Stimulated activated CD4-positive, alpha-beta T cell treated with anti-CD3 and anti-CD28 coated beads, TNF-alpha, amount 100 ng/mL, for 4 hours (primary cell): ENCODE measurements around the gene ABHD3.
"Not testable (repeated sequence)": the region's sequence is repeated elsewhere in the genome, so short reads cannot be mapped to it uniquely, and the experiment has no call there.

Source experiments
- DNase-seq, 3 experiments: peaks; one replicate each; pipeline ENCODE4 v3.0.0-alpha.2; 2020; ENCODE audit warnings: low read depth in 3 of 3

The ABHD3 gene, protein sequence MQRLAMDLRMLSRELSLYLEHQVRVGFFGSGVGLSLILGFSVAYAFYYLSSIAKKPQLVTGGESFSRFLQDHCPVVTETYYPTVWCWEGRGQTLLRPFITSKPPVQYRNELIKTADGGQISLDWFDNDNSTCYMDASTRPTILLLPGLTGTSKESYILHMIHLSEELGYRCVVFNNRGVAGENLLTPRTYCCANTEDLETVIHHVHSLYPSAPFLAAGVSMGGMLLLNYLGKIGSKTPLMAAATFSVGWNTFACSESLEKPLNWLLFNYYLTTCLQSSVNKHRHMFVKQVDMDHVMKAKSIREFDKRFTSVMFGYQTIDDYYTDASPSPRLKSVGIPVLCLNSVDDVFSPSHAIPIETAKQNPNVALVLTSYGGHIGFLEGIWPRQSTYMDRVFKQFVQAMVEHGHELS

DNA sequence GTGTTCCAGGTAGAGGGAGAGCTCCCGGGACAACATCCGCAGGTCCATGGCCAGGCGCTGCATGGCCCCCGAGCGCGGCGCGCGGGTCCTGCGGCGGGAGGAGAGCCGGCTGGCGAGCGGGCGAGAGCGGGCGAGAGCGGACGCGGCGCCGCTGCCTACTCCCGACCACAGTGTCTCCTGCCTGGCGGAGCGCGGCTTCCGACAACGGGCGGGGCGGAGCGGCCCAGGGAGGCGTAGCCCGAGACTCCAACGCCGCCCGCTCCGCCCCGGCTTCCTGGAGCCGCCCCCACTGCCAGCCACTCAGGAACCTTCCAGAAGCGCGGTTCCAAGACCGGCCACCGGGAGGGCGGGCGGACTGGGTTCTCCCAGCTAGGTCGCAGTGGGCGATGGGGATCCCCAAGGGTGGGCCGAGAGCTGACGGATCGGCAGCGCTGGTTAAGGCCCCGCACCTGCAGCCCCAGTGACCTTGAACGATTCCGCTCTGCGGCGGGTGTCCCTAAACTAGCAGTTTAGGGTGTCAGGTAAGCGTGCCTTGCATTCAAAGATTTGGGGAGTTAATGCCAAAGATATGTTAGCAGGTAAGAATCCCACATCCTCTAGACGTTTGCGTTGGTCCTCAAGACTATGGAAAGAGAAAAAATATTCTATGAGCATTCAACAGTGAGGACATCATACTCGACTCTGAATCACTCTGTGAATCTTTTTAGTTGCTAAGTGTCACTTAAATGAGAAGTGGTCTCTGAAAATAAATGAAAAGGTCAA is at the start of gene ABHD3:
Gene ABHD3, minus strand, starts transcription at position 172 of the 762 bp plus-strand sequence. Its CDS starts 109 bp downstream, at position 63.
- peak; percentile 79 to 84 (median 81) for DNase-seq

DNA sequence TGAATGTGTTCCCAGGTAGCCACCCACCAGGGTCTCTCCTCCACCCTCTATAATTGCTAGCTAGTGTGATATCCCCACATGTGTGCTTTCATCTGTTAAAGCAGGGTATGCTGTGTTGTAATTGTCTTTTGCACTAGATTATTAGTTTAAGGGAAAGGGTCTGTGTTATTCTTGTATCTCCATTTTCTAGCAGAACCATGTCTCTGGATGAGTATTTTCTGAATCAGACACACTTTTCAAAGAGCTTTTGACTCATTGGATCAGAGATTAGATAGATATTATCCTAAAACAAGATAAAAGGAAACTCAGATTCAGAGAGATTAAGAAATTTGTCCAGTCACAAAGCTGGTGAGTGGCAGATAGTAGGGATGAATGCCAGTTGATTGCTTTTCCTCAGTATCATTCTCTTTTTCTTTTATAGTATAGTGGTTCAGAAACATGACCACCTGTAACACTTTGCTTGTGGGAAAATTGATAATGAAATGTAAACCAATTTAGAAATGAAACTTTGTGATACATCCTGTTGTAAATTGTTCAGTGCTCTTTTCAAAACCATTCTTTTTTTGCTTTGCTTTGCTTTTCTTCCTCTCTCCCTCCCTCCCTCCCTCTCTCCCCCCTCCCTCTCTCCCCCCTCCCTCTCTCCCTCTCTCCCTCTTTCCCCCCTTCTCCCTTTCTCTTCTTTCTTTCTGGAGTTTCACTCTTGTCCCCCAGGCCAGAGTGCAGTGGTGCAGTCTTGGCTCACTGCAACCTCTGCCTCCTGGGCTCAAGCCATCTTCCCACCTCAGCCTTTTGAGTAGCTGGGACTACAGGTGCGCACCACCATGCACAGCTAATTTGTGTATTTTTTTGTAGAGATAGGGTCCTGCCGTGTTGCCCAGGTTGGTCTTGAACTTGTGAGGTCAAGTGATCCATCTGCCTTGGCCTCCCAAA is 43.5 kb upstream of the ABHD3 start:
- DNase-seq, result no peak

DNA sequence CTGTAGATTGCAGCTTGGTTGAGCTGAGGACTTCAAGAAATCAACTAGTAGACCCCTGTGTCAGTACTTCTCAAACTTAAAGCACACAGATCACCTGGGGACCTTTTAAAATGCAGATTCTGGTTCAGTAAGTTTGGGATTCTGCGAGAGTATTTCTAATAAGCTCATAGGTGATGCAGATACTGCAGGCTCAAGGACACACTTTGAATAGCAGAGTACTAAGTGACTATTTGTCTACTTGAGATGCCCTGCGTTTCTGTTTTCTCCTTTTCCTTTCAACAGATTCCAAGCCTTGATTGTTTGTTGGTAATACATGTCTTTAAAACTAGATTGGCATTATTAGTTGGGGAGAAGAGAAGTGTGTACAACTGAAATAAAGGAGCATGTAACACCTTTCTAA is 42.7 kb upstream of the ABHD3 start:
- no peak for DNase-seq

- no peak for DNase-seq
Measured at GRCh38 chr18:21745231-21745630, 40.7 kb upstream of the ABHD3 start.

GRCh38 chr18:21743166-21743832 is 38.7 kb upstream of the ABHD3 start:
- DNase-seq, result no peak

DNA sequence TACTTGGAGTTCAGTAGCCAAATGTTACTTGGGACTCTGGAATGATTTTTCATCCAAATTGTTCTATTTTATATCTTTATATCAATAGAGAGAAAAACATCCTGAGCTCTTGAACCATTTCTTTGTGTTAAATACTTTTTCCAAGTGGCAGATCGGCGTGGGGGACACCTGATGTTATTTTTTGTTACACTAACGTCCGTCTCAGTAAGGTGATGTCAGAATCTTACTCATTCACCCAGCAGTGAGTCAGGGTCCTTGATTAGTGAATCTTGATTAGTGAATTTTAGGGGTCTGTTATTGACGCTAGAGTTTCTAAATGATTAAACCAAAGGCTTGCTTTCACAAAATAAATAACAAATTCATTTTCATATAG is 37.7 kb upstream of the ABHD3 start:
- DNase-seq, result no peak

- DNase-seq, result peak in 1 of 3 experiments; percentile 22
Measured at GRCh38 chr18:21741562-21742314, 37.2 kb upstream of the ABHD3 start.

- no peak for DNase-seq
Measured at GRCh38 chr18:21741312-21741561, 36.7 kb upstream of the ABHD3 start.

DNA sequence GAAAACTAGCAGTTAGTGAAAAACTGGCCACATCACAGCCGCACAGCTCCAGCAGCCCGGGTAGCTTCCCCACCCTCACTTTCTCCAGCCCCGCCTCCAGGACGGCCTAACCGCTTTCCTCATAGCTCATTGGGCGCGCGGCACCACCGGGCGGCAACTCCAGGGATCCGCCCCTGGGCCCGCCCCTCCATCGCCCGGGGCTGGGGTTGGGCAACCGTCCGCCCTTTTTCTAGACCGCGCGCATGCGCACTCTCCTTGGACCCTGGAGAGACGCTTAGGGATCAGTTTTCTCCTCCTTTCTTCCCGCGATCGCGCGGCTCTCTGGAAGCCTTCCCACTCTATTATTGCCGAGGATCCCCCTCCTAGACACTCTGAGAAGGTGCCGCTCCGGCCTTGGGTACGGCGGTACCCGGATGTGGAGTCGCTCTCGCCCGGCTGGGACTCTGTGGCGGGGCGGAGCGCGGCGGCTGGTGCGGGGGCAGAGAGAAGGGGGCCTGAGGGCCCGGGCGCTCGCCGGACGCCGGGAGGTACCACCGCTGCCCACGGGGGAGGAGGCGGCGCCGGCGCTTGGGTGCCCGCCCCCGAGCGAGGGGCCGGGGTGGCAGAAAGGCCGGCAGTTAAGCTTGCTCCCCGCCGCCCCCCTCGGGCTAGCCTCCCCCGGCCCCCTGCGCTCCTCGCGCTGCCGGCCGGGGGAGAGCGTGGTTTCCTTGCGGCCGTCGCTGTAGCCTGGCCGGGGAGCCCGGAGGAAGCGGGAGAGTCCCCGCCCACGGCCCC is 36.2 kb upstream of the ABHD3 start, which contains the start of gene MIB1:
Gene MIB1, plus strand, starts transcription at position 255 of the 774 bp plus-strand sequence. CDS start 792 bp downstream, outside the sequence.
- DNase-seq, result peak; percentile 97 to 98 (median 97)

- DNase-seq, result no peak
Measured at GRCh38 chr18:21739604-21740537, 35.3 kb upstream of the ABHD3 start.

DNA sequence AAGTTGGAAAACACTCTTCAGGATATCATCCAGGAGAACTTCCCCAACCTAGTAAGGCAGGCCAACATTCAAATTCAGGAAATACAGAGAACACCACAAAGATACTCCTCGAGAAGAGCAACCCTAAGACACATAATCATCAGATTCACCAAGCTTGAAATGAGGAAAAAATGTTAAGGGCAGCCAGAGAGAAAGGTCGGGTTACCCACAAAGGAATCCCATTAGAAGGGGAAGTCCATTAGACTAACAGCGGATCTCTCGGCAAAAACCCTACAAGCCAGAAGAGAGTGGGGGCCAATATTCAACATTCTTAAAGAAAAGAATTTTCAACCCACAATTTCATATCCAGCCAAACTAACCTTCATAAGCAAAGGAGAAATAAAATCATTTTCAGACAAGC is 32.4 kb upstream of the ABHD3 start:
- not testable (repeated sequence) for DNase-seq

DNA sequence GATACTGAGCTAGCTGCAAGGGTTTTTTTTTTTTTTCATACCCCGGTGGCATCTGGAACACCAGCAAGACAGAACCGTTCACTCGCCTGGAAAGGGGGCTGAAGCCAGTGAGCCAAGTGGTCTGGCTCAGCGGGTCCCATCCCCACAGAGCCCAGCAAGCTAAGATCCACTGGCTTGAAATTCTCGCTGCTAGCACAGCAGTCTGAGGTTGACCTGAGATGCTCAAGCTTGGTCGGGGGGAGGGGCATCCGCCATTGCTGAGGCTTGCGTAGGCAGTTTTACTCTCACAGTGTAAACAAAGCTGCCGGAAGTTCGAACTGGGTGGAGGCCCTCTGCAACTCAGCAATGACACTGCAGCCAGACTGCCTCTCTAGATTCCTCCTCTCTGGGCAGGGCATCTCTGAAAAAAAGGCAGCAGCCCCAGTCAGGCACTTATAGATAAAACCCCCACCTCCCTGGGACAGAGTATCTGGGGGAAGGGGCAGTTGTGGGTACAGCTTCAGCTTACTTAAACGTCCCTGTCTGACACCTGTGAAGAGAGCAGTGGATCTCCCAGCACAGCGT is 31.0 kb upstream of the ABHD3 start:
- DNase-seq, result no peak

DNA sequence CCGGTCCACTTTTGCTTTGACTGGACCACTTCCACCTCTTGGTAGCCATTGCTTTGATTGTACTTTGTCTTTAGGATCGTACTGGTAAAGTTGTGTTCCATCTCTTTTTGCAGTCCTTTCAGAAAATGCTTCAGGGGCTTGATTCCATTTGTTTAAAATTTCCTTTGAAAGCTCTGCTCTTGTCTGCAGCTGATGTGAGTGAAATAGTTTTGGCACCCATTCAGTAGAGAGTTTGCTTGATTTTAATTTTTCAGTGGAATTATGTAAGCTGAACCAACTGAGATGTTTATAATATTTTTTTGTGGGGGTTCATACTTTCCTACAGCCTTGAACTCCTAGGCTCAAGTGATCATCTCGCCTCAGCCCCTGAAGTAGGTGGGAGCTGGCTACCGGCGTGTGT is 28.4 kb upstream of the ABHD3 start:
- DNase-seq, result no peak

DNA sequence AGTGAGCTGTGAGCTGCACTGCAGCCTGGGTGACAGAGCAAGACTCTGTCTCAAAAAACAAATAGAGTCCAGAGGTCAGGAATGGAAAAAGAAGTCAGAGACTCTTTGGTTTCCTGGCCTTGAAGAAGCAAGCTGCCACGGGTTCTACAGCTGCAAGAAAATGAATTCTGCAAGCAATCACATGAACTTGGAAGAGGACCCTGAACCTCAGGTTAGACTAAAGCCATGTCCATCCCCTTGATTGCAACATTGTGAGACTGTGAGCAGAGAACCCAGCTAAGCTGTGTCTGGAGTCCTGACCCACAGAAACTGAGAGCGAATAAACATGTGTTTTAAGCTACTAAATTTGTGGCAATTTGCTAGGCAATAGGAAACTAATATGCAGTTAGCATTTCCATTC is 23.1 kb upstream of the ABHD3 start:
- no peak for DNase-seq

DNA sequence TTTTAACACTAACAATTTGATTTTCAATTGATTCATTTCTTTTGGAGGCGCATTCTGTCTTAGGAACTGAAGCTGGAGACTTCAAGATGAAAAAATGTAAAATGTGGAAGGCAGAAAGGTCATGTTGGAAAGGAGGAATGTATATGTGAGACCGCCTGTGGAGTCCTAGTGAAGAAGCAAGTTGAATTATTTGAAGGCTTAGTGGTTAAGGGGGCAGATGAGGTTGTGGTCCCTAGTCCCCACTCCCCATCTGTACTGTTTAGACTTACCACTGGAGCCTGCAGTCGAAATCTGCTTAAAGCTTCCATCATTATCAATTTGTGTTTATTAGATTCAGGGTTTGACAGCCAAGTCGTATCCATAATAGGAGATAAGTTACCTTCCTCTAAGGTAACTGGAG is 20.6 kb upstream of the ABHD3 start:
- no peak for DNase-seq

GRCh38 chr18:21722687-21723086 is 18.1 kb upstream of the ABHD3 start:
- no peak for DNase-seq

DNA sequence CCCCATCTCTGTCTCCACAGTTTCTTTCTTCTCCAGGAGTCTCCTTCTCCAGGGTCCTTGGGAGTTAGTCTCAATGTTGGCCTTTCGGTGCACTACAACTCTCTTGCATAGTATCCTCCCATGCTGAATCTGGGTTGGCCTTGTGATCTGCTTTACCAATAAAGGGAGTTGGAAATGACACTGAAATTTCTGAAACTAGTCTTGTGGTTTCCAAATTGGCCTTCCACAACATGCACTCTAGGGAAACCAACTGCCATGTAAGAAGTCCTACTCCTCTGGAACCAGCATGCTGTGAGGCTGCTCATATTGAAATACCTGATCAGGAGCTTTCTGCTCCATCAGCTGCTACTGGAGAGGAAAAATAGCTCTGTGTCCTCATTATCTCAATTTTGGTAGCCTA is 9.9 kb upstream of the ABHD3 start:
- no peak for DNase-seq

- DNase-seq, result not testable (repeated sequence)
Measured at GRCh38 chr18:21707130-21707529, 2.6 kb upstream of the ABHD3 start.
